ENCODE data around the gene CD72. TPM values are rescaled to one million over a fixed set of nuclear protein-coding genes. Genes with fewer than 3 reads are reported as not detected.
"Not testable (repeated sequence)": the region's sequence is repeated elsewhere in the genome, so short reads cannot be mapped to it uniquely, and the experiment has no call there.

The CD72 gene
- total RNA-seq, 1 donor from 2014 or later: 0.56 TPM

- no peaks in the 10 kb centered on the region for H3K36me3 ChIP-seq
- no peaks in the 10 kb centered on the region for H3F3A ChIP-seq (ENCODE audit: low read depth)
- Mint-ChIP-seq H3K4me3 (no peak overlapping the region), H3K27me3 (ENCODE audit: insufficient read depth, low read depth) (peaks cover under 1% of the 10 kb centered on the region), H3K4me1 (peaks cover 4% of the 10 kb centered on the region), H3K9me3 (peaks cover 8% of the 10 kb centered on the region), H3K27ac (no peak overlapping the region), H3K36me3 (peaks cover 11% of the 10 kb centered on the region)
- DNase-seq (ENCODE audit: low spot score): no peak
- H2AFZ ChIP-seq (replicated peaks): no peak overlapping the region
- H3K4me2 ChIP-seq: no peak overlapping the region
- no peaks in the 10 kb centered on the region for H3K4me1 ChIP-seq
- no peak overlapping the region for H3K27ac ChIP-seq
- H3K9ac ChIP-seq: no peak overlapping the region
- H3K79me2 ChIP-seq (ENCODE audit: low read depth): no peaks in the 10 kb centered on the region
- H3K4me3 ChIP-seq: no peak overlapping the region
- no peaks in the 10 kb centered on the region for H3K9me3 ChIP-seq (ENCODE audit: low read depth)
- TF ChIP-seq EZH2 (IDR thresholded peaks at IDR 0.05): no peak
- TF ChIP-seq CTCF (IDR thresholded peaks at IDR 0.05): no peak
- TF ChIP-seq EZH2phosphoT487 (IDR thresholded peaks at IDR 0.05): no peak
- H3K27me3 ChIP-seq: no peaks in the 10 kb centered on the region
- H4K20me1 ChIP-seq (ENCODE audit: low read depth): no peaks in the 10 kb centered on the region
These were observed 21.4 kb upstream of the CD72 start for GRCh38 chr9:35639631-35640030.

GRCh38 chr9:35639225-35639624, 21.0 kb upstream of the CD72 start:
- not testable (repeated sequence) for H3K4me1 ChIP-seq; H3K4me3 Mint-ChIP-seq; H3K79me2 ChIP-seq (ENCODE audit: low read depth); H3K27me3 ChIP-seq; H3K27ac Mint-ChIP-seq; DNase-seq (ENCODE audit: low spot score); H4K20me1 ChIP-seq (ENCODE audit: low read depth); H3F3A ChIP-seq (ENCODE audit: low read depth); H3K9me3 Mint-ChIP-seq; H3K9ac ChIP-seq; H3K4me3 ChIP-seq; H3K27me3 Mint-ChIP-seq (ENCODE audit: insufficient read depth, low read depth); H2AFZ ChIP-seq (replicated peaks); H3K27ac ChIP-seq; H3K4me1 Mint-ChIP-seq; H3K4me2 ChIP-seq; H3K9me3 ChIP-seq (ENCODE audit: low read depth); H3K36me3 ChIP-seq
- H3K36me3 Mint-ChIP-seq: peaks cover 11% of the 10 kb centered on the region

- not testable (repeated sequence) for H3K36me3 ChIP-seq; H3K4me1 ChIP-seq; H3K27me3 ChIP-seq; H3K4me3 ChIP-seq; H3K4me3 Mint-ChIP-seq; H3K9ac ChIP-seq; H3K27me3 Mint-ChIP-seq (ENCODE audit: insufficient read depth, low read depth); H4K20me1 ChIP-seq (ENCODE audit: low read depth); H3K79me2 ChIP-seq (ENCODE audit: low read depth); H3F3A ChIP-seq (ENCODE audit: low read depth); H3K4me1 Mint-ChIP-seq; H2AFZ ChIP-seq (replicated peaks); DNase-seq (ENCODE audit: low spot score); H3K4me2 ChIP-seq; H3K9me3 ChIP-seq (ENCODE audit: low read depth); H3K27ac ChIP-seq; H3K27ac Mint-ChIP-seq; H3K9me3 Mint-ChIP-seq
- peaks cover 11% of the 10 kb centered on the region for H3K36me3 Mint-ChIP-seq
These were observed 20.5 kb upstream of the CD72 start for GRCh38 chr9:35638751-35639150.

GRCh38 chr9:35637427-35637955, 19.3 kb upstream of the CD72 start:
- H3K4me3 Mint-ChIP-seq; H3K9me3 ChIP-seq (ENCODE audit: low read depth); H4K20me1 ChIP-seq (ENCODE audit: low read depth); H3K27ac Mint-ChIP-seq; H3K79me2 ChIP-seq (ENCODE audit: low read depth); H3K4me1 Mint-ChIP-seq; H3K27me3 Mint-ChIP-seq (ENCODE audit: insufficient read depth, low read depth); H3K4me2 ChIP-seq; H3K9me3 Mint-ChIP-seq; H3K9ac ChIP-seq; H2AFZ ChIP-seq (replicated peaks); H3F3A ChIP-seq (ENCODE audit: low read depth); H3K27me3 ChIP-seq; H3K4me3 ChIP-seq; H3K36me3 ChIP-seq; H3K4me1 ChIP-seq; DNase-seq (ENCODE audit: low spot score); H3K27ac ChIP-seq: not testable (repeated sequence)
- H3K36me3 Mint-ChIP-seq: peaks cover 11% of the 10 kb centered on the region

GRCh38 chr9:35636877-35637246, 18.6 kb upstream of the CD72 start:
- H3K27me3 Mint-ChIP-seq (ENCODE audit: insufficient read depth, low read depth); H3K79me2 ChIP-seq (ENCODE audit: low read depth); H3K4me1 Mint-ChIP-seq; H3K9me3 Mint-ChIP-seq; H3K27me3 ChIP-seq; H3K27ac Mint-ChIP-seq; H3K4me2 ChIP-seq; DNase-seq (ENCODE audit: low spot score); H3F3A ChIP-seq (ENCODE audit: low read depth); H2AFZ ChIP-seq (replicated peaks); H3K36me3 ChIP-seq; H4K20me1 ChIP-seq (ENCODE audit: low read depth); H3K4me1 ChIP-seq; H3K4me3 Mint-ChIP-seq; H3K9me3 ChIP-seq (ENCODE audit: low read depth); H3K4me3 ChIP-seq; H3K9ac ChIP-seq; H3K27ac ChIP-seq: not testable (repeated sequence)
- peaks cover 11% of the 10 kb centered on the region for H3K36me3 Mint-ChIP-seq

All from neural progenitor cell (in vitro differentiated cells).